Keratinocyte (primary cell): Measurements from ENCODE around the gene PANK1. TPM values are rescaled to one million over a fixed set of nuclear protein-coding genes. Genes with fewer than 3 reads are reported as not detected.
A peak's percentile ranks its signal among the peaks of the same experiment; 100 is the strongest.

ENCODE experiments used
- DNase-seq: peaks from one replicate; pipeline ENCODE4 v3.0.0-alpha.2; 2011; ENCODE audit warnings: low read depth, missing footprints, low spot score
- FAIRE-seq: peaks from 2 replicates; lab custom pipeline; 2011; peaks lifted over from hg19 to GRCh38; lab: Jason Lieb, UNC
- H2AFZ ChIP-seq: 2 replicates; pipeline ENCODE4 v1.6.0; 2012; ENCODE audit warnings: low read length, control low read depth, inconsistent platforms; ENCODE audit not compliant: control insufficient read depth
- H3K27ac ChIP-seq: 2 replicates; pipeline ENCODE4 v1.5.1; 2011; ENCODE audit warnings: low read length; ENCODE audit not compliant: control insufficient read depth, insufficient read depth
- H3K27me3 ChIP-seq: 3 replicates; pipeline ENCODE4 v1.6.0; 2011; ENCODE audit warnings: low read length; ENCODE audit not compliant: control insufficient read depth, insufficient read depth; ENCODE audit errors: extremely low read depth
- H3K36me3 ChIP-seq, 2 experiments: 2 replicates in 1 of 2; 3 replicates in 1 of 2; pipeline ENCODE4 v1.5.1; 2011; ENCODE audit warnings: low read length in 2 of 2, mild to moderate bottlenecking in 1 of 2; ENCODE audit not compliant: control insufficient read depth in 2 of 2, insufficient read depth in 2 of 2; ENCODE audit errors: extremely low read depth in 1 of 2
- H3K4me1 ChIP-seq: 3 replicates; pipeline ENCODE4 v1.5.1; 2011; ENCODE audit warnings: low read length; ENCODE audit not compliant: control insufficient read depth, insufficient read depth; ENCODE audit errors: extremely low read depth
- H3K4me2 ChIP-seq: 3 replicates; pipeline ENCODE4 v1.6.0; 2011; ENCODE audit warnings: low read depth, low read length; ENCODE audit not compliant: control insufficient read depth, insufficient read depth; ENCODE audit errors: extremely low read depth
- H3K4me3 ChIP-seq, 3 experiments: fragments of 200-600 bp in 1 of 3; sonication (generic) in 1 of 3; 2 replicates in 2 of 3; 3 replicates in 1 of 3; pipeline ENCODE4 v1.5.1; 2011 to 2016; ENCODE audit warnings: low read length in 3 of 3, mild to moderate bottlenecking in 3 of 3, control low read depth in 2 of 3, inconsistent platforms in 1 of 3, low read depth in 1 of 3, mixed read lengths in 1 of 3, mixed run types in 1 of 3, moderate library complexity in 1 of 3; ENCODE audit not compliant: control insufficient read depth in 2 of 3, insufficient read depth in 2 of 3; ENCODE audit errors: extremely low read depth in 1 of 3
- H3K79me2 ChIP-seq: 2 replicates; pipeline ENCODE4 v1.6.0; 2012; ENCODE audit warnings: low read length; ENCODE audit not compliant: control insufficient read depth, insufficient read depth
- H3K9ac ChIP-seq: 3 replicates; pipeline ENCODE4 v1.6.0; 2011; ENCODE audit warnings: low read length; ENCODE audit not compliant: control insufficient read depth, insufficient read depth; ENCODE audit errors: extremely low read depth
- H3K9me1 ChIP-seq: 3 replicates; pipeline ENCODE4 v1.6.0; 2011; ENCODE audit warnings: low read length; ENCODE audit not compliant: control insufficient read depth, insufficient read depth; ENCODE audit errors: extremely low read depth
- H3K9me3 ChIP-seq: 2 replicates; pipeline ENCODE4 v1.5.1; 2012; ENCODE audit warnings: low read depth, low read length; ENCODE audit not compliant: control insufficient read depth
- H4K20me1 ChIP-seq: 3 replicates; pipeline ENCODE4 v1.6.0; 2011; ENCODE audit warnings: low read length; ENCODE audit not compliant: control insufficient read depth, insufficient read depth; ENCODE audit errors: extremely low read depth
- CTCF ChIP-seq, 3 experiments: IDR thresholded peaks in 1 of 3; conservative IDR thresholded peaks in 1 of 3; optimal IDR thresholded peaks in 1 of 3; 2 replicates in 2 of 3; 3 replicates in 1 of 3; pipeline versions ENCODE3 to v1.5.1; 2011; ENCODE audit warnings: low read length in 3 of 3, mild to moderate bottlenecking in 3 of 3, moderate library complexity in 2 of 3, control low read depth in 1 of 3, inconsistent platforms in 1 of 3; ENCODE audit not compliant: insufficient read depth in 2 of 3; ENCODE audit errors: extremely low read depth in 1 of 3
- EZH2 ChIP-seq: IDR thresholded peaks from one replicate; pipeline ENCODE4 v1.6.1; 2012; ENCODE audit warnings: inconsistent platforms, mild to moderate bottlenecking, low read length, moderate library complexity
- dilution Hi-C: fragments of 300-500 bp; cut with MboI; formaldehyde crosslinking; loops from one replicate; pipeline ENCODE4 v1.7.0; 2020; ENCODE audit warnings: low sequenced_read_pairs; ENCODE audit not compliant: extremely low pct_ligation_motif_present
- polyA plus RNA-seq, 5 experiments: library from polyadenylated mRNA; depleted of rRNA in 3 of 5; stranded (reverse) in 3 of 5; stranded (forward) in 1 of 5; unstranded in 1 of 5; fragments of >200 nt; gene quantifications; 1 replicate in 1 of 5; 2 replicates in 3 of 5; 3 replicates in 1 of 5; pipeline versions ENCODE4 v1.2.1 to v1.2.3, GENCODE V29; 2011 to 2012; ENCODE audit warnings: missing spikeins in 2 of 5, low read depth in 1 of 5, low replicate concordance in 1 of 5

The PANK1 gene
- polyA plus RNA-seq, 1 donor (not counting 4 experiments of a cell fraction or from before 2014, with no cell fraction given), result 9.5 TPM

- Histone ChIP-seq H3K79me2 (no peaks in the 10 kb centered on the region), H3K27ac (no peak overlapping the region), H2AFZ (no peak overlapping the region), H3K4me2 (no peak overlapping the region), H3K36me3 (no peaks in the 10 kb centered on the region), H3K9me3 (no peaks in the 10 kb centered on the region), H3K4me1 (peaks cover 9% of the 10 kb centered on the region), H3K9ac (no peak overlapping the region), H3K27me3 (no peaks in the 10 kb centered on the region), H3K4me3 (no peak overlapping the region), H3K9me1 (no peaks in the 10 kb centered on the region), H4K20me1 (no peaks in the 10 kb centered on the region)
- FAIRE-seq (peak; percentile 26), DNase-seq (no peak)
- dilution Hi-C loops, result no loop called here
- TF ChIP-seq CTCF (optimal IDR thresholded peaks at IDR 0.05 in 1 of 3, IDR thresholded peaks at IDR 0.05 in 1 of 3, conservative IDR thresholded peaks at IDR 0.05 in 1 of 3; ENCODE audit: extremely low read depth in 1 of 3, insufficient read depth in 2 of 3, low read length in 3 of 3) (no peak), EZH2 (no peak)
These were observed 17.6 kb upstream of the PANK1 start for GRCh38 chr10:89662596-89662995.

GRCh38 chr10:89659143-89660131 is 14.4 kb upstream of the PANK1 start:
- Histone ChIP-seq H3K79me2 (no peaks in the 10 kb centered on the region), H2AFZ (no peak overlapping the region), H3K4me1 (no peaks in the 10 kb centered on the region), H4K20me1 (no peaks in the 10 kb centered on the region), H3K36me3 (no peaks in the 10 kb centered on the region), H3K4me2 (no peak overlapping the region), H3K27ac (no peak overlapping the region), H3K9me1 (no peaks in the 10 kb centered on the region), H3K9me3 (no peaks in the 10 kb centered on the region), H3K4me3 (no peak overlapping the region), H3K27me3 (no peaks in the 10 kb centered on the region), H3K9ac (no peak overlapping the region)
- dilution Hi-C loops, result no loop called here
- FAIRE-seq (no peak), DNase-seq (no peak)
- TF ChIP-seq EZH2 (no peak), CTCF (optimal IDR thresholded peaks at IDR 0.05 in 1 of 3, IDR thresholded peaks at IDR 0.05 in 1 of 3, conservative IDR thresholded peaks at IDR 0.05 in 1 of 3; ENCODE audit: extremely low read depth in 1 of 3, insufficient read depth in 2 of 3, low read length in 3 of 3) (no peak)
